Measurements from ENCODE around the gene FOLH1.
"Not testable (repeated sequence)": the region's sequence is repeated elsewhere in the genome, so short reads cannot be mapped to it uniquely, and the experiment has no call there.

FOLH1 gene

GRCh38 chr11:49175378-49175777, 33.0 kb downstream of the FOLH1 start:
- not testable (repeated sequence) for DNase-seq

GRCh38 chr11:49174691-49175366, 33.6 kb downstream of the FOLH1 start:
- DNase-seq, result not testable (repeated sequence)

- not testable (repeated sequence) for DNase-seq
Measured at GRCh38 chr11:49171613-49172012, 36.8 kb downstream of the FOLH1 start.

GRCh38 chr11:49169579-49169978, 38.8 kb downstream of the FOLH1 start:
- DNase-seq, result peak; percentile 10

GRCh38 chr11:49168992-49169391, 39.4 kb downstream of the FOLH1 start:
- not testable (repeated sequence) for DNase-seq

- no peak for DNase-seq
Measured at GRCh38 chr11:49151211-49151610, 57.2 kb downstream of the FOLH1 start.

- DNase-seq, result not testable (repeated sequence)
Measured at GRCh38 chr11:49102356-49102755, 106.0 kb downstream of the FOLH1 start.
